IPS-18a (cell line): ENCODE data around the gene GPR137B.

Source experiments
- H3K27ac ChIP-seq: one replicate; pipeline ENCODE4 v1.5.1; 2013; ENCODE audit warnings: low read length
- H3K27me3 ChIP-seq: one replicate; pipeline ENCODE4 v1.6.1; 2013; ENCODE audit warnings: mild to moderate bottlenecking, low read length; ENCODE audit not compliant: control insufficient read depth, insufficient read depth
- H3K36me3 ChIP-seq: one replicate; pipeline ENCODE4 v1.6.1; 2013; ENCODE audit warnings: low read depth, low read length; ENCODE audit not compliant: control insufficient read depth
- H3K4me1 ChIP-seq: one replicate; pipeline ENCODE4 v1.6.1; 2013; ENCODE audit warnings: low read depth, low read length; ENCODE audit not compliant: control insufficient read depth
- H3K4me3 ChIP-seq: one replicate; pipeline ENCODE4 v1.5.1; 2013; ENCODE audit warnings: low read length
- H3K9ac ChIP-seq: one replicate; pipeline ENCODE4 v1.6.1; 2013; ENCODE audit warnings: mild to moderate bottlenecking, low read length, moderate library complexity
- H3K9me3 ChIP-seq: one replicate; pipeline ENCODE4 v1.6.1; 2013; ENCODE audit warnings: low read depth, low read length; ENCODE audit not compliant: control insufficient read depth

The GPR137B gene

DNA sequence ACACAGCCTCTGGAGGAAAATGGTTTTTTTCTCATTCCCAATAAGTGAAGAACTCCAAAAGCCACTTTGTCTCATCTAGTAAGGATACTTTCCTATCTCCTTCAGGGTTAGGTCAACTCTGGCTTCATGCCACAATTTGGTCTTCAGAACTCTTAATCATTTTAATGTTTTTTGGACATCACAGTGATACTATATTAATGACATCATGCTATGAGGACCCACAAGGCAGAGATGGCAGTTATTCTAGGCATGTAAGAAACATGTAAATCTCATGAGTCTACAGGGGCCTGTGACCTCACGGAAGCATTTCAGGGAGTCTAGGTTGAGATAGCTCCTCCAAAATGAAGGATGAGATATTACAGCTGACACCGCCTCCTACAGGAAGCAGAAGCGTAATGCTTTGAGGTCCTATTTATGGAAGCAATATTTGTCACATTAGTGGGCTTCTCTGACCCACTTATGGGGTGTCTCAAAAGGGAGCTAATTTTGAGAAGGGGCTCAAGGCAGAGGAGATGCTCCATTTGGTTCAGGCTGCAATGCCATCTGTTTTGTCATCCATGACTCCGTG is 5.0 kb upstream of the GPR137B start:
- H3K9me3 ChIP-seq = no peaks in the 10 kb centered on the region
- H3K9ac ChIP-seq = no peak overlapping the region
- H3K36me3 ChIP-seq = no peaks in the 10 kb centered on the region
- H3K4me3 ChIP-seq = no peak overlapping the region
- H3K4me1 ChIP-seq = peaks cover 11% of the 10 kb centered on the region
- H3K27ac ChIP-seq = no peak overlapping the region
- peaks cover 40% of the 10 kb centered on the region for H3K27me3 ChIP-seq

- Histone ChIP-seq H3K27ac (no peak overlapping the region), H3K4me3 (no peak overlapping the region), H3K36me3 (no peaks in the 10 kb centered on the region), H3K27me3 (peaks cover 61% of the 10 kb centered on the region), H3K9ac (no peak overlapping the region), H3K4me1 (peaks cover 11% of the 10 kb centered on the region), H3K9me3 (no peaks in the 10 kb centered on the region)
These were observed 2.8 kb upstream of the GPR137B start for GRCh38 chr1:236139495-236139894.

- Histone ChIP-seq H3K9me3 (no peaks in the 10 kb centered on the region), H3K27ac (no peak overlapping the region), H3K36me3 (no peaks in the 10 kb centered on the region), H3K4me1 (peaks cover 16% of the 10 kb centered on the region), H3K9ac (no peak overlapping the region), H3K27me3 (peaks cover 66% of the 10 kb centered on the region), H3K4me3 (peak overlapping the region; percentile 62)
These were observed 1.5 kb upstream of the GPR137B start for GRCh38 chr1:236140705-236141446.

DNA sequence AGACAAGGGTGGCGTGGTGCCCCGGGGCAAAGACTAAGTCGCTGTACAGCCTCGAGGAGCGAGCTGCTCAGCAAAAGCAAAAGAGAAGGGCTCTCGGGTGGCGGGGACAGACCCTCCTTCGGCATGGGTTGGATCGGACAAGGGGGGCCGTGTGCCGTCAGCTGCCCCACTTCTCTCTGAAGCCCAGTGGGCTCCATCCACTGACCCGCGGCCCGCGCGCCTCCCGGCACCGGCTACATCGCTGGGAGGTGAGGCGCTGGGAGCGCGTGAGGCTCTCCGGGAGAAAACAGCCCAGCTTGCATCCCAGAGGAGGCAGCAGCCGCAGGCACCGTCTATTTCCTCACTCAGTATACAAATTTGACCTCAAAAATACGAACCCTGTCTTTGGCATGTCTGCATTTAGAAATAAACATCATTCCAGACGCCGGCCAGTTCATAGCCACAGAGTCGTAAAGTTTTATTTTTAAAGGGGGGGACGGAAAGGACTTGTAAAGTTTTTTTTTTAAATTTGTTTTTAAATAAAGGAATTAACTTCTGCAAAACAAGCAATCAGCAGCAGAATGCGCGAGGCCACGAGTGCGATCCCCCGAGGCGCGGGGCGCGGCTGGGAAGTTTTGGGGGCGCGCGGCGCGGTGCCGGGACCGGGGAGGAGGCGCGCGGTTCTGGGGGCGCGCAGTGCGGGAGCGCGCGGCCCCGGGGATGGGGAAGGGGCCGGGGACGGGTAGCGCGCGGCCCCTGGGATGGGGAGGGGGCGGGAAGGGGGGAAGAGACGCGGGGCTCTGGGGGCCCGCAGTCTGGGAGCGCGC is 689 bp upstream of the GPR137B start:
- H3K4me3 ChIP-seq = peak overlapping the region; percentile 62
- H3K27ac ChIP-seq = no peak overlapping the region
- H3K4me1 ChIP-seq = peaks cover 16% of the 10 kb centered on the region
- no peak overlapping the region for H3K9ac ChIP-seq
- H3K36me3 ChIP-seq = no peaks in the 10 kb centered on the region
- H3K27me3 ChIP-seq = peaks cover 66% of the 10 kb centered on the region
- H3K9me3 ChIP-seq = no peaks in the 10 kb centered on the region

DNA sequence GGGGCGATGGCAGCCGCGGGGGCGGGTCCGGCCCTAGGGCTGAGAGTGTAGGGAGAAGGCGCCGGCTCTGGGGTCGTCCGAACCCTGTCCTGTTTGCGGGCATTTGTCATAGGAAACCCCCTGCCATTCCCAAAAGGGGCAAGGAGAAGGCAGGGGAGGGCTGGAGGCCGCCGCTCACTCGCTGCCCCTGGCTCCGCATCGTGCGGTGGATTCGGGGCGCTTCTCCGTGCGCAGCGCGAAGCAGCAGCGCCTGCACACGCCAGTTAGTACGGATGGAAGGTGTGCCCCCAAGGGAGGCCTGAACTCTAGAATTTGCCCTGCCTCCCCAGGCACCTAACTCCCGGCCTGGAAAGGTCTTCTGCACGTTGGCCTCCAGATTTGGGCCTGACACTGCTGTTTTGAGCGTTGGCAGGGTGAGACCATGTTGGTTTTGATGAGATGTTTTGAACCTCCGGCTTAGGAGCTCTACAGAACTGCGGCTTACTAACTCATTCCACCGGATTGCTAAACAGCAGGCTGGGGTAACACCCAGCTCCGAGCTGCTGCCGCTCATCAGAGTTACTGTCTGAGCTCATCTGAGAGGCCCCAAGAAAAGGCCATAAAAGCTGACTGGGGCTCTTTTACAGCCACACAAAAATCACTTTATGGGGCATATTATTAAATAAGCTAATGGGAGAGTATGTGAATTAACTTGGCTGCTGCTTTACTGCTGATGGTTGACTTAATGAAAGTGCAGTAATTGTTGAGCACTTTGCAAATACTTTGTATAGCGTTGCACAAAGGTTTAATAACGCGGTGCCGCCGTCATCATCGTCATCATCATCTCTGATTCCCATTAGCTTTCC is 987 bp downstream of the GPR137B start:
- Histone ChIP-seq H3K9ac (peak overlapping the region; percentile 70), H3K4me3 (peak overlapping the region; percentile 88)

GRCh38 chr1:236144033-236144432 is 1.7 kb downstream of the GPR137B start:
- no peak overlapping the region for H3K27ac ChIP-seq
- H3K9ac ChIP-seq = no peak overlapping the region
- H3K9me3 ChIP-seq = no peaks in the 10 kb centered on the region
- H3K4me1 ChIP-seq = peaks cover 16% of the 10 kb centered on the region
- H3K36me3 ChIP-seq = no peaks in the 10 kb centered on the region
- H3K27me3 ChIP-seq = peaks cover 55% of the 10 kb centered on the region
- H3K4me3 ChIP-seq = peak overlapping the region; percentile 88

More for the DNA sequence above, 987 bp downstream of the GPR137B start:
- Histone ChIP-seq H3K27me3 (peaks cover 62% of the 10 kb centered on the region), H3K27ac (no peak overlapping the region), H3K36me3 (no peaks in the 10 kb centered on the region), H3K4me1 (peaks cover 16% of the 10 kb centered on the region), H3K9me3 (no peaks in the 10 kb centered on the region)

- peaks cover 49% of the 10 kb centered on the region for H3K27me3 ChIP-seq
These were observed 2.3 kb downstream of the GPR137B start for GRCh38 chr1:236144446-236145150.

DNA sequence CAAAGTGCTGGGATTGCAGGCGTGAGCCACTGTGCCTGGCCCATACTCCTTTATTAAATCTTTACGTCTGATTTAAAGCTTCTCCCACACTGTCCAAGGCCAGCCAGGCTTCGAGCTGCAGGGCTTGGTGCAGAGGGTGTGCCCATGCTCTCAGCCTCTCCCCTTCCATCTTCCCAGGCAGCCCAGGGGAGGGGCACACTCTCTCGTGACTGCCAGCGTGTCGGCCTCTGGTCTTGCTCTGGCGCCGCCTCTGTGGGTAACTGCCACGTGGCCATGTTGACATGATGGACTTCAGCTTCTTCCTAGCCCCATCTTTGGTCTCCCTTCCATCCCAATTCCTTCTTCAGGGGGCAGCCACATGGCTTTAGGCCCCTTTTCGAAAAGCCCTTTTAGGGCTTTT is 4.7 kb downstream of the GPR137B start:
- Histone ChIP-seq H3K9ac (no peak overlapping the region), H3K9me3 (no peaks in the 10 kb centered on the region), H3K4me3 (no peak overlapping the region), H3K4me1 (peaks cover 10% of the 10 kb centered on the region), H3K27me3 (peaks cover 26% of the 10 kb centered on the region), H3K36me3 (no peaks in the 10 kb centered on the region), H3K27ac (no peak overlapping the region)

More at GRCh38 chr1:236144446-236145150, 2.3 kb downstream of the GPR137B start:
- H3K4me3 ChIP-seq = no peak overlapping the region
- peaks cover 16% of the 10 kb centered on the region for H3K4me1 ChIP-seq
- H3K9me3 ChIP-seq = no peaks in the 10 kb centered on the region
- no peaks in the 10 kb centered on the region for H3K36me3 ChIP-seq
- no peak overlapping the region for H3K9ac ChIP-seq
- H3K27ac ChIP-seq = no peak overlapping the region

- no peaks in the 10 kb centered on the region for H3K36me3 ChIP-seq
- peaks cover 10% of the 10 kb centered on the region for H3K4me1 ChIP-seq
- H3K27ac ChIP-seq = no peak overlapping the region
- H3K27me3 ChIP-seq = peaks cover 22% of the 10 kb centered on the region
- H3K4me3 ChIP-seq = no peak overlapping the region
- H3K9ac ChIP-seq = no peak overlapping the region
- H3K9me3 ChIP-seq = no peaks in the 10 kb centered on the region
These were observed 5.5 kb downstream of the GPR137B start for GRCh38 chr1:236147521-236148469.

- Histone ChIP-seq H3K27ac (no peak overlapping the region), H3K4me1 (peaks cover 10% of the 10 kb centered on the region), H3K9ac (no peak overlapping the region), H3K4me3 (no peak overlapping the region), H3K9me3 (no peaks in the 10 kb centered on the region), H3K36me3 (no peaks in the 10 kb centered on the region), H3K27me3 (peaks cover 16% of the 10 kb centered on the region)
These were observed 6.1 kb downstream of the GPR137B start for GRCh38 chr1:236148470-236148845.
